ENCODE results near the gene EVC2.

The EVC2 gene

DNA sequence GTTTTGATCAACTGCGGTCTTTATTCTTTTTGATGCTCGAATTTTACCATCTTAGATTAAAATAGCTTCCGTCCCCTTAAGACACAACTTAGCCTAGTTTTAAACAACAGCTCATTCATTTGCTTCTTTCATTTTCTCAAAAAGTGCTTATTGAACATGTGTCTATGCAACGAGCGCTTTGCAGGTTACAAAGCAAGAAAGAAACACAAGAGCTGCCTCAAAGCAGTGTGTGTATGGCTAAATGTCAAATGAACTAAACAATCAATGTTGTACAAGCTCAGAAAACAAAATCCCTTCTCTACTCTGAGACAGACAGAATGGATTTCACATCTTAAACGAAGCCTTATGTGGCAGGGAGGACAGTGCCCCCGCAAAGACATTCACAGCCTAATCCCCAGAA, 61.0 kb downstream of the EVC2 start:
- H3K36me3 Mint-ChIP-seq = no peaks in the 10 kb centered on the region
- H3K4me3 Mint-ChIP-seq = no peak overlapping the region
- no peaks in the 10 kb centered on the region for H3K4me1 Mint-ChIP-seq (ENCODE audit: low read depth)
- no peak overlapping the region for H3K27ac Mint-ChIP-seq
- peaks cover 3% of the 10 kb centered on the region for H3K9me3 Mint-ChIP-seq (ENCODE audit: low read depth)
- no peaks in the 10 kb centered on the region for H3K27me3 Mint-ChIP-seq

DNA sequence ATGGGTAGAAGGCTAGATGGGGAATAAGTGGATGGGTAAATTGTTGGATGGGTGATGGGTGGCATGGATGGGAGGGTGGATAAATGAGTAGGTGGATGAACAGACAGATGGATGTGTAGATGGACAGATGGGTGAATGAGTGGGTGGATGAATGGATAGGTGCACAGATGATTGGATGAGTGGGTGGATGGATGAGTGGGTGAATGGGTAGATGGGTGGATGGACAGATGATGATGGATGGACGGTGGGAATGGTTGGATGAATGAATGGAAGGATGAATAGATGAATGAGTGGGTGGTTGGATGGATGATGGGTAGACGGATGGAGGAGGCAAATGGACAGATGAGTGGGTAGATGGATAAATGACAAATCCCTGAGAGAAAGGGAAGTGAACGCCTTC, 68.3 kb downstream of the EVC2 start:
- H3K9me3 Mint-ChIP-seq (ENCODE audit: low read depth) = no peaks in the 10 kb centered on the region
- H3K36me3 Mint-ChIP-seq = no peaks in the 10 kb centered on the region
- H3K27ac Mint-ChIP-seq = no peak overlapping the region
- H3K27me3 Mint-ChIP-seq = no peaks in the 10 kb centered on the region
- H3K4me1 Mint-ChIP-seq (ENCODE audit: low read depth) = no peaks in the 10 kb centered on the region
- H3K4me3 Mint-ChIP-seq = no peak overlapping the region

DNA sequence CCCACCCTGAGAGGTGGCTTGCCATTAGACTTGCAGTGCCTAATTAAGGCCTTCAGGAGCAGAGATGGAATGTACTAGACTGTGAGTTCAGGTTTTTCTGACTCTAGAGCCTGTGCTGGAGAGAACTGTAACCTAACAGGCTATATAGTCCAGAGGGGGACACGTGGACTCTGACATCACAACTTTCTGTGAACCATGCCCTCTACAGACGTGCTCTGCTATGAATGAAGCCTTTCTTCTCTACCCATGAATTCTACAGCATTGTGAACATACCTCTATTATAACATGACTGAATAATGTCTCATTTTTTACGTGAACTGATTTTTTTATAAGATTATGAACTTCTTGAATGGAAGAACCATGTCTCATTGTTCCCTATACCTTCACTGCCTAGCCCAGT, 68.8 kb downstream of the EVC2 start:
- no peak overlapping the region for H3K27ac Mint-ChIP-seq
- no peaks in the 10 kb centered on the region for H3K9me3 Mint-ChIP-seq (ENCODE audit: low read depth)
- no peaks in the 10 kb centered on the region for H3K4me1 Mint-ChIP-seq (ENCODE audit: low read depth)
- H3K4me3 Mint-ChIP-seq = no peak overlapping the region
- no peaks in the 10 kb centered on the region for H3K27me3 Mint-ChIP-seq
- no peaks in the 10 kb centered on the region for H3K36me3 Mint-ChIP-seq

DNA sequence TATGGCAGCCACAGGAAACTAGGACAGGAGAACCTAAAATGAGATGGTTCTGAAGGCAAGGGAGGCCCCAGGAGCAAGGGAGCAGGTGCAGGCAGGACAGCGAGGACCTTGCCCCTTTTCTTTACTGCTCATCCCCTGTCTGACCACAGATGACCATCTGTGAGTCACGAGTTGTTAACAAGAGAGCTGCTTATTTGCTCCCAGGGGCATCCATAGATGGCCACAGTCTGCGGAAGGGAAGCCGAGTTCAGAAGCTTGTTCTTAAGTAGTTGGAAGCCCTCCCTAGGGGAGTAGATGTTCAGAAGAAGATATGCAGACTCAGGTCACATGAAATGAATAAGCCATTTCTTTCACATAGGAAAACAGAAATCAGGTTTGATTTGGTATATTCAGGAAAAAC, 69.4 kb downstream of the EVC2 start:
- no peaks in the 10 kb centered on the region for H3K9me3 Mint-ChIP-seq (ENCODE audit: low read depth)
- no peaks in the 10 kb centered on the region for H3K4me1 Mint-ChIP-seq (ENCODE audit: low read depth)
- no peak overlapping the region for H3K4me3 Mint-ChIP-seq
- H3K36me3 Mint-ChIP-seq = no peaks in the 10 kb centered on the region
- H3K27ac Mint-ChIP-seq = no peak overlapping the region
- no peaks in the 10 kb centered on the region for H3K27me3 Mint-ChIP-seq

DNA sequence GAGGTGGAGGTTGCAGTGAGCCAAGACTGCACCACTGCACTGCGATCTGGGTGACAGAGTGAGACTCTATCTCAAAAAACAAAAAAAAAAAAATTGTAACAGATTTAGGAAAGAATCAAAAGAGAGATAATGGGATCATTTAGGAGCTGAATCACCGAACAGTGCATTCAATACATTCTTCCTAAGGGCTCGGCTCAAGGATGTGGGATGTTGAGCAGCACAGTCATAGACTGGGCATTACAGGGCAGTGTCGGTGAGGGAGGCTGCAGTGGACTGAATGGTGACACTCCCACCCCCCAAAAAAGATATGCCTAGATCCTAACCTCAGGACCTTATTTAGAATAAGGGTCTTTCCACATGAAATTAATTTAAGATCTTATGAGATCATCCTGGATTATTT, 70.0 kb downstream of the EVC2 start:
- Mint-ChIP-seq H3K36me3 (no peaks in the 10 kb centered on the region), H3K4me3 (no peak overlapping the region), H3K4me1 (ENCODE audit: low read depth) (no peaks in the 10 kb centered on the region), H3K27ac (no peak overlapping the region), H3K9me3 (ENCODE audit: low read depth) (no peaks in the 10 kb centered on the region), H3K27me3 (no peaks in the 10 kb centered on the region)

DNA sequence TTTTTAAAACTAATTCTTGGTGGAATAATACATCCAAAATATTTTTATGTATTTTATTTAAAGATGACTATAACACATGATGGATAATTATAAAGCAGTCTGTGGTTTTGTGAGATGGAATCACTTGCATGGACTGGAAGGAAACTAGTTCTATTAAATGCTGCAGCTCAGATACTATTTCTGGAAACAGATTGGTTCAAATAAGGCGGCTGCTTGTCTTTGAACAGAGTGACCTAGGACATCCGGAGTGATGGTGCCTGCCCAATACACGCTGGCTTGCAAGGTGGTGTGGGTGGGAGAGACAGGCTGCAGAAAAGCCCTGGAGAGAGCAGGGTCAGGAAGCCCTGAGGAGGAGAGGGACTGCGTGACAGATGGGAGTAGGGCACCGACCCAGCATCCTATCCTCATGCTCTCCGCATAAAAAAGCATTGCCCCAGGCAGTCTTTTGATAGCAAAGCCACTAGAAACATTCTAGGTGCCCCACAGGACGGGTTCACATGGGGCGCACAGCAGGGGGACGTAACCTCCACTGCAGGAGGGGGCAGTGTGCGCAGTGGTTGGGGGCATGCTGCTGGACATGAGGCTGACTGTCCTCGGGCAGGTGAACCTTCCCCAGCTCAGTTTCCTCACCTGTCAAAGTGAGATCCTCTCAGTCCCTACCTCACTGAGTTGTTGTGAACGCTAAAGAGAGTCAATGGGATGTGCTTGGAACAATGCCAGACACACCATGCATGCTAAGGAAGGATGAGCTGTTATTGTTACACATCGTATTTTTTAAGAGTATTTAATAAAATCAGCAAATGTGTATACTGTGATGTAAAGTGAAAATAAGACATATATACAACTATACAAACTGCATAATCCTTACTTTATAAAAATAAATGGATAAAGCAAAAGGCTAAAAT, 71.3 kb downstream of the EVC2 start:
- no peaks in the 10 kb centered on the region for H3K9me3 Mint-ChIP-seq (ENCODE audit: low read depth)
- no peaks in the 10 kb centered on the region for H3K27me3 Mint-ChIP-seq
- no peak overlapping the region for H3K27ac Mint-ChIP-seq
- H3K4me1 Mint-ChIP-seq (ENCODE audit: low read depth) = no peaks in the 10 kb centered on the region
- no peak overlapping the region for H3K4me3 Mint-ChIP-seq
- no peaks in the 10 kb centered on the region for H3K36me3 Mint-ChIP-seq

DNA sequence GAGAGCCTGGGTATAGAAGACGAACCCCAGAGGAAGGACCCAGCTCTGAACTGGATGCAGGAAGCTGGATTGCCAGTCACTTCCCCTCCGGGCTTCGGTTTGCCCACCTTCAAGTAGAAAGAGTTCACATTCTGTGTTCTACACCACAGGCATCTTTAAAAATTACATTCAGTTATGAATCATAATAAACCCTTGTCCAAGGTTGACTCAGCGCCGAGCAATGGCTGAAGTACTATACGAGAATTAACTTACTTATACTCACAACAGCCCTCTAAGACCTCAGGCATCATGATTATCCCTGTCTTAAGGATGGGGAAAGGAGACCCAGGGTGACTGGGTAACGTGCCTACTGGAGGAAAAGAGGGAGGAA, 72.5 kb downstream of the EVC2 start:
- H3K27ac Mint-ChIP-seq = no peak overlapping the region
- H3K4me3 Mint-ChIP-seq = no peak overlapping the region
- no peaks in the 10 kb centered on the region for H3K4me1 Mint-ChIP-seq (ENCODE audit: low read depth)
- no peaks in the 10 kb centered on the region for H3K27me3 Mint-ChIP-seq
- no peaks in the 10 kb centered on the region for H3K9me3 Mint-ChIP-seq (ENCODE audit: low read depth)
- no peaks in the 10 kb centered on the region for H3K36me3 Mint-ChIP-seq

DNA sequence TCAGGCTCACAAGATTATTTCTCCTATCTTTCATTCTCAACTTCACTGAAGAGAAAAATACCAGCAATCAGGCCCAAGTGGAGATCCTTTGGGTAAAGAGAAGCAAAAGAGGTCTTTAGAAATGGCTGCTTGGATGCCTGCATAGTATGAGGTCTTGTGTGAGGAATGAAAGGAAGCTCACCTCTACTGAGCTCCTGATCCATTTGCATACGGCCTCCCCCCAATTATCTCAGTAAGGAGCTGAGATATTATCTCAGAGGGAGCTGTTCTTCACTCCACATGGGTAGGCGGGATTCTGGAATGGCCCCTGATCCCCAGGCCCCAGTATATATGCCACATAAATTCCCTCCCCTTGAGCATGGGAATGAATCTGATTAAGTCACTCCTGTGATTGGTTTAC, 75.8 kb downstream of the EVC2 start:
- Mint-ChIP-seq H3K4me1 (ENCODE audit: low read depth) (no peaks in the 10 kb centered on the region), H3K27me3 (no peaks in the 10 kb centered on the region), H3K36me3 (no peaks in the 10 kb centered on the region), H3K27ac (no peak overlapping the region), H3K9me3 (ENCODE audit: low read depth) (no peaks in the 10 kb centered on the region), H3K4me3 (no peak overlapping the region)

DNA sequence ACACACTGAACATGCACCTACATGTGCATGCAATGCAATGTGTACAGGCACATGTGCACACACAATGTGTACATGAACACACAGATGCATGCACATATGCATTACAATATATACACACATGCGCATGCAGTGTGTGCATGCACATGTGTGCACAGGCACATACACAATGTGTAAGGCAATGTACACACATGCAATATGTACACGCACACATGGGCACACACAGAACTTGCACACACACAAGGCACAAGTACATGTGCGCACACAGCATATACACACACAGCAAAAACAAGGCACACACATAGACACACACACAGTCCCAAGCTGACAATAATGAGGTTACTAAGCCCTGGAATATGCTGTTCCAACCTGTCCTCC, 76.3 kb downstream of the EVC2 start:
- H3K27ac Mint-ChIP-seq = no peak overlapping the region
- no peaks in the 10 kb centered on the region for H3K4me1 Mint-ChIP-seq (ENCODE audit: low read depth)
- no peaks in the 10 kb centered on the region for H3K9me3 Mint-ChIP-seq (ENCODE audit: low read depth)
- H3K4me3 Mint-ChIP-seq = no peak overlapping the region
- H3K36me3 Mint-ChIP-seq = no peaks in the 10 kb centered on the region
- no peaks in the 10 kb centered on the region for H3K27me3 Mint-ChIP-seq

DNA sequence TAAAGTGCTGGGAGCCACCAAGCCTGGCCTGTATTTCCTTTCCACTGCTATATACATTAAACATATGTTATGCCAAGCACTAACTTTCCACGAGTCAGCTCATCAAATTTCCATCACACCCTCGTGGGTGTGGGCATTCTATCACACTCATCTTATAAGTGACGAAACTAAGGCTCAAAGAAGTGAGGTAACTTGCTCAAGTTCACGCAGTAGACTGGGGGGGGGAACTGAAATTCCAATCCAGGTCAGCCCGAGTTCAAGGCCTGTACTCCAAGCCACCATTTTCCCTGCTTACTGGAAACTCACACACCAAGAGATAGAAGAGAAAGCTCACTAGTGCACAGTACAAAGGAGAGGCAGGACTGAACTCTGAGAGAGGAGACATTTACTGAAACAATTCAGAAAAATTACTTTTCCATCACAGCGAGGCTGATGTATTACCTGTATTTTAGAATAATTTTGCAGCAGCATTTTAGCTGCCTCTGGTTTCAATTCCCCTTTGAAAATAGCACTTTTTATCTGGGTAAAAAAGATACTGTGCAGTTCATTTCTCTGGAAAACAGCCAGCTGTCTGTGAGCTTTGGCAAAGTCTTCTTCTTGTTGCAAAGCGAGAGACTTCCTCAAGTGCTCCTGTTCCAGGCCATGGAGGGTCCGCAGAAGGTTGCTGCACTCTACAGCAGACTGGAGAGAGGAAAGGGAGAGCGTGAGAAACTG, 76.8 kb downstream of the EVC2 start:
- H3K36me3 Mint-ChIP-seq = no peaks in the 10 kb centered on the region
- H3K4me1 Mint-ChIP-seq (ENCODE audit: low read depth) = no peaks in the 10 kb centered on the region
- no peaks in the 10 kb centered on the region for H3K27me3 Mint-ChIP-seq
- H3K27ac Mint-ChIP-seq = no peak overlapping the region
- H3K9me3 Mint-ChIP-seq (ENCODE audit: low read depth) = no peaks in the 10 kb centered on the region
- H3K4me3 Mint-ChIP-seq = no peak overlapping the region

DNA sequence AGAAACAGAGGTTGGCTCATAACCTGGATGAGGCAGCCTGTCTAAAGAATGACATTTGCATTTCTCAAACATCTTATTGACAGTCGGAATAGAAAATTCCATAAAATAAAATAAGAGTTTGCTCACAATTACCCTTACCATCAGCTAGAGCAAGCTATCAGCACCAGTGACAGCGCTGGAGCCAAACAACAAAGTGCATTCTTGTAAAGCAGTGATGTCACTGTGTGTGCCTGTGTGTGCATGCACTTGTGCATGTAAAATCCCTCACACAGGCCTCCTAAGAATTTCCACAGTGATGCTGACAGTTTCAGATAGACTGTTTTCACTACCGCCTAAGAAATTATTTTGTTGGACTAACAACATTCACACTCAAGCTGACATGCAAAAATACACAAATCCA, 77.6 kb downstream of the EVC2 start:
- no peaks in the 10 kb centered on the region for H3K36me3 Mint-ChIP-seq

DNA sequence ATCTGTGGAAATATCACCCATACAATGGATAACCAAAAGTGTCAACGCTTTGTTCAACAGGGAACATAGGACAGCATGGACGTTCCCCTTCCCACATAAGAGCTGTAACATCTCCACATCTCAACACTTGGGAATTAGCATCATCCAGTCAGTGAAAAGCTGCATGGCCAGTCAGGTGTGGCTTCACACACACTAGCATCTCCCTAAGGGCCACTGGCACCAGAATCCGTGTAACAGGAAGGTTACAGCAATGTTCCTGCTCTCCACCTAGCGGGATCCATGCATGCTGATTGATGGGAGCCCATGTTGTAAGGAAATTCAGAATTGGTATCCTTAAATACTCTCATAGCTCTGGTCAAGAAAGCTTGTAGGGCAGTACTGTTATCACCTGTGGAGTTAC, 78.8 kb downstream of the EVC2 start:
- Mint-ChIP-seq H3K9me3 (ENCODE audit: low read depth) (no peaks in the 10 kb centered on the region), H3K27ac (no peak overlapping the region), H3K4me3 (no peak overlapping the region)

More for the DNA sequence above, 77.6 kb downstream of the EVC2 start:
- Mint-ChIP-seq H3K9me3 (ENCODE audit: low read depth) (no peaks in the 10 kb centered on the region), H3K4me3 (no peak overlapping the region), H3K27me3 (no peaks in the 10 kb centered on the region), H3K4me1 (ENCODE audit: low read depth) (no peaks in the 10 kb centered on the region), H3K27ac (no peak overlapping the region)

DNA sequence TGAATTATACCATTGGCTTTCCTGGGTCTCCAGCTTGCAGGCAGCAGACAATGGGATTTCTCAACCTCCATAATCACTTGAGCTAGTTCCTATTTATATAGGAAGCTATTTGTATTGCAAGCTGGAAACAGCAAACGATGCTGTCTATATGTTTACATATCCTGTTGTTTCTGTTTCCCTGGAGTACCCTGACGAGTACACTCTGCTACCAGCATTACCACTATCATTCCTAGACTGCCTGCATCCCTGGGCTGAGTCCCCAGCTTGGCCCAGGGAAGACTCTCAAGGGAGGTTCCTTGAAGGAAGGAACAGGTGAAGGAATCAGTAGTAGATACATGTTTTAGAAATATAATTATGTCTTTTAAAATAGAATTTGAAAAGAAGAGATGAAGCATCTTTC, 81.4 kb downstream of the EVC2 start:
- H3K4me3 Mint-ChIP-seq = no peak overlapping the region
- no peak overlapping the region for H3K27ac Mint-ChIP-seq
- no peaks in the 10 kb centered on the region for H3K36me3 Mint-ChIP-seq
- no peaks in the 10 kb centered on the region for H3K9me3 Mint-ChIP-seq (ENCODE audit: low read depth)
- no peaks in the 10 kb centered on the region for H3K27me3 Mint-ChIP-seq
- no peaks in the 10 kb centered on the region for H3K4me1 Mint-ChIP-seq (ENCODE audit: low read depth)

More for the DNA sequence above, 78.8 kb downstream of the EVC2 start:
- Mint-ChIP-seq H3K36me3 (no peaks in the 10 kb centered on the region), H3K4me1 (ENCODE audit: low read depth) (no peaks in the 10 kb centered on the region), H3K27me3 (no peaks in the 10 kb centered on the region)

DNA sequence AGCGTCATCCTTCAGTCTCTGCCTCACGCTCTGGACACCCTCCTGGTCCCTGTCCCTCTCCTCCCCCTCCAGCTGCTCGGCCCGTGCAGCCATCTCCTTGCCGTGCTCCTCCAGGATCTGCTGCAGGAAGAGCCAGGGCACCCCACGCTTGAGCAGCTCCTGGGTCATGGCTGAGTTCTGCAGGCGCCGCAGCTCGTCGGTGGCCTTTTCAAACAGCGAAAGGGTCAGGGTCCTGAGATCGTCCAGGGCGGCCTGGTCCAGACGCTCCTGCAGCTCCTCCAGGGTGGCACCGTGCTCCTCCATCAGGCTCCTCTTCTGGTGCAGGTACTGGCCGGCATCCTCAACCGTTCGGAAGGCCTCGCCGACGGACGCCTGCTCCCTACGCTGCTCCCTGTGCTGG, 85.8 kb downstream of the EVC2 start:
- H3K4me3 Mint-ChIP-seq = no peak overlapping the region
- no peaks in the 10 kb centered on the region for H3K27me3 Mint-ChIP-seq
- H3K36me3 Mint-ChIP-seq = no peaks in the 10 kb centered on the region
- no peaks in the 10 kb centered on the region for H3K4me1 Mint-ChIP-seq (ENCODE audit: low read depth)
- no peaks in the 10 kb centered on the region for H3K9me3 Mint-ChIP-seq (ENCODE audit: low read depth)
- no peak overlapping the region for H3K27ac Mint-ChIP-seq

DNA sequence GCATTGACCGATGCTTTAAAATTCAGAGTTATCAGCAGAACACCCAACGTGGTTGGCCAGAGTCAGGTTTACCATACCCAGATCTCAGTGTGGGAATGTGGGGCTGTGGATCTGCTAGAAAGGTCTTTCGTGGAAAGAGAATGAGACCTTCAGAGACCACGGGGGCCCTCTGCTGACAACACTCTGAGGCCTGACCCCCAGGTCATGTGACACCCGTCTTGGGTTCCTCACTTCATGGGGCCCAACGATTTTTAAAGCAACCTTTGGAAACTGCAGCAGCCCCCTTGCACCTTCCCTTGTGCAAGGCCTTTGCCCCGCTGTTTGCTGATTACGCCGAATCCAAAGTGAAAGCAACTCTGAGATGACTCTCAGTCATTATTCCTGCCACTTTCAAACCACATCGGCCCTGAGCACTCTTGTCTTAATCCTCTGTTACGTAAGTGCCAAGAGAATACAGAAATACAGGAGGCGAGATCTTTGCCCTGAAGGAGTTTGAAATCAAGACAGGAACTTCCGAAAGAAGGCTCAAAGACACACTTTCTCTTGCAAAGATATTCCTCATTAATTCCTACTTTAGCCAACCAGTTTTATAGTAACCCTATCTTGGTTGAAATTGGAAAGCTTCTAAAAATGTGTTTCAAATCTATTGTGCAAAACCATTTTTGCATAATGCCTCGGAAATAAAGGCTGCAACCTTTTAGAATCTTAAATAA, 88.3 kb downstream of the EVC2 start:
- H3K36me3 Mint-ChIP-seq = no peaks in the 10 kb centered on the region
- no peaks in the 10 kb centered on the region for H3K27me3 Mint-ChIP-seq
- no peak overlapping the region for H3K27ac Mint-ChIP-seq
- no peaks in the 10 kb centered on the region for H3K4me1 Mint-ChIP-seq (ENCODE audit: low read depth)
- no peaks in the 10 kb centered on the region for H3K9me3 Mint-ChIP-seq (ENCODE audit: low read depth)
- no peak overlapping the region for H3K4me3 Mint-ChIP-seq

Data from activated naive CD8-positive, alpha-beta T cell (primary cell).